A673 (cell line): ENCODE measurements around the gene RAP1B.

Experiments used
- EZH2 ChIP-seq: fragments of 200-600 bp; sonication (generic); IDR thresholded peaks from 2 replicates; pipeline ENCODE4 v1.6.1; 2017; ENCODE audit warnings: borderline replicate concordance, low read depth, mild to moderate bottlenecking, mixed read lengths, antibody characterized with exemption, low read length; ENCODE audit not compliant: poor library complexity, severe bottlenecking
- TF ChIP-seq, protein P1 (sequence below): fragments of 300-800, 200-600 bp; sonication (generic); conservative IDR thresholded peaks from 2 replicates; pipeline ENCODE4 v1.5.1; 2017; ENCODE audit warnings: low read depth, mild to moderate bottlenecking, antibody characterized with exemption, low read length, moderate library complexity, mixed read lengths

DNA sequence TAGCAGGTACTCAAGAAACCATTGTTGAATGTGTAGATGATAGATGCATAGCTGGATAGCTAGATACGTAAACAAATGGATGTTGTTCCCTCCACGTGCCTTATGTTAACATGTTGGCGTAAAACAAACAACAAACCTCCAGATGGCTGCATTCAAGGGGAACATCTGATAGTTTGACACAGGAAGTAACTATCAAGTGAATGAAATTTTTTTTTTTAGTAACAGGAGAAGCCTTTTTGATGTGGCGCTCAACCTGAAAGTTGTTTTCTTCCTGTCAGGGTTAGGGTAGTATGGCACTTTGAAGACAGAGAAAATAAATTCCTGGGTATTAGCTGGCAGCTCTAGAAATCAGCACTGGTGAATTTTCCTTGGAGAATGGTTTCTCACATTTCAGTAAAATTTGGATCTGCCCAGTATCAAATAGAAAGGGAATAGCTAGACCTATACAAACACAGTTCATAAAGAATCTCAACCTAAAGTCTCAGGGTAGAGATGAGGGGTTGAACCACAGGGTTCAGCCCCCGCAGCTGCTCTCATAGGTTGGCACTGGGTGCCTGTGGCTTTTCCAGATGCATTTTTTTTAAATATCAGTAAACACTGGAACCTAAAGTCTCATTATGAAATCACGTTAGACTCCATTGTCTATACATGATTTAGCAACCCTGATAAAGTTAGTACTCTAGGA, 18.8 kb upstream of the RAP1B start:
- TF ChIP-seq, protein P1, sequence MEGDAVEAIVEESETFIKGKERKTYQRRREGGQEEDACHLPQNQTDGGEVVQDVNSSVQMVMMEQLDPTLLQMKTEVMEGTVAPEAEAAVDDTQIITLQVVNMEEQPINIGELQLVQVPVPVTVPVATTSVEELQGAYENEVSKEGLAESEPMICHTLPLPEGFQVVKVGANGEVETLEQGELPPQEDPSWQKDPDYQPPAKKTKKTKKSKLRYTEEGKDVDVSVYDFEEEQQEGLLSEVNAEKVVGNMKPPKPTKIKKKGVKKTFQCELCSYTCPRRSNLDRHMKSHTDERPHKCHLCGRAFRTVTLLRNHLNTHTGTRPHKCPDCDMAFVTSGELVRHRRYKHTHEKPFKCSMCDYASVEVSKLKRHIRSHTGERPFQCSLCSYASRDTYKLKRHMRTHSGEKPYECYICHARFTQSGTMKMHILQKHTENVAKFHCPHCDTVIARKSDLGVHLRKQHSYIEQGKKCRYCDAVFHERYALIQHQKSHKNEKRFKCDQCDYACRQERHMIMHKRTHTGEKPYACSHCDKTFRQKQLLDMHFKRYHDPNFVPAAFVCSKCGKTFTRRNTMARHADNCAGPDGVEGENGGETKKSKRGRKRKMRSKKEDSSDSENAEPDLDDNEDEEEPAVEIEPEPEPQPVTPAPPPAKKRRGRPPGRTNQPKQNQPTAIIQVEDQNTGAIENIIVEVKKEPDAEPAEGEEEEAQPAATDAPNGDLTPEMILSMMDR, result no peak
- no peak for TF ChIP-seq EZH2
